ENCODE results near the gene TTC38.

TTC38 gene

DNA sequence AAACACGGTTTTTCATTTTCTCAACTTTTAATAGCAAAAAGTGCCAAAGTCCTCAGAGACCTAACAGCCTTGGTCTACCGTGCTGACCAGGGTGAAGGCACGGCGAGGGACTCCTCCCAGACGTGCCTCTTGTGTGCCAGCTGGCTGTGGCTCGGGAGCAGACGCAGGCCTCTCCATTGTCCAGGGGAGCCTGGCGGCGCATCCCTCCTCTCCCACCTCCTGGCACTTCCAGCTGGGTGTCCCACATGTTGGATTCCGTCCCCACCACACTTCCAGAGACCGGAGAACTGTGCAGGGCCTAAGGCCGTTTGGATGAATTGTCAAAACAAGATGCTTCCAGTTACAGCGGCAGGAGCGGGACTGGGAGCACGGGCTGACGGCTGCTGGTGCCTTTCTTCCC is 29.3 kb upstream of the TTC38 start:
- no peak overlapping the region for H3K4me3 ChIP-seq (ENCODE audit: low read depth, low read length)
- in situ Hi-C loops (cut with HindIII; ENCODE audit: low sequenced_read_pairs), result no loop called here
- no peak for DNase-seq (ENCODE audit: low read depth, low spot score)
- TF ChIP-seq, protein P1, sequence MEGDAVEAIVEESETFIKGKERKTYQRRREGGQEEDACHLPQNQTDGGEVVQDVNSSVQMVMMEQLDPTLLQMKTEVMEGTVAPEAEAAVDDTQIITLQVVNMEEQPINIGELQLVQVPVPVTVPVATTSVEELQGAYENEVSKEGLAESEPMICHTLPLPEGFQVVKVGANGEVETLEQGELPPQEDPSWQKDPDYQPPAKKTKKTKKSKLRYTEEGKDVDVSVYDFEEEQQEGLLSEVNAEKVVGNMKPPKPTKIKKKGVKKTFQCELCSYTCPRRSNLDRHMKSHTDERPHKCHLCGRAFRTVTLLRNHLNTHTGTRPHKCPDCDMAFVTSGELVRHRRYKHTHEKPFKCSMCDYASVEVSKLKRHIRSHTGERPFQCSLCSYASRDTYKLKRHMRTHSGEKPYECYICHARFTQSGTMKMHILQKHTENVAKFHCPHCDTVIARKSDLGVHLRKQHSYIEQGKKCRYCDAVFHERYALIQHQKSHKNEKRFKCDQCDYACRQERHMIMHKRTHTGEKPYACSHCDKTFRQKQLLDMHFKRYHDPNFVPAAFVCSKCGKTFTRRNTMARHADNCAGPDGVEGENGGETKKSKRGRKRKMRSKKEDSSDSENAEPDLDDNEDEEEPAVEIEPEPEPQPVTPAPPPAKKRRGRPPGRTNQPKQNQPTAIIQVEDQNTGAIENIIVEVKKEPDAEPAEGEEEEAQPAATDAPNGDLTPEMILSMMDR (IDR thresholded peaks at IDR 0.05; ENCODE audit: low read depth, low read length), result no peak

DNA sequence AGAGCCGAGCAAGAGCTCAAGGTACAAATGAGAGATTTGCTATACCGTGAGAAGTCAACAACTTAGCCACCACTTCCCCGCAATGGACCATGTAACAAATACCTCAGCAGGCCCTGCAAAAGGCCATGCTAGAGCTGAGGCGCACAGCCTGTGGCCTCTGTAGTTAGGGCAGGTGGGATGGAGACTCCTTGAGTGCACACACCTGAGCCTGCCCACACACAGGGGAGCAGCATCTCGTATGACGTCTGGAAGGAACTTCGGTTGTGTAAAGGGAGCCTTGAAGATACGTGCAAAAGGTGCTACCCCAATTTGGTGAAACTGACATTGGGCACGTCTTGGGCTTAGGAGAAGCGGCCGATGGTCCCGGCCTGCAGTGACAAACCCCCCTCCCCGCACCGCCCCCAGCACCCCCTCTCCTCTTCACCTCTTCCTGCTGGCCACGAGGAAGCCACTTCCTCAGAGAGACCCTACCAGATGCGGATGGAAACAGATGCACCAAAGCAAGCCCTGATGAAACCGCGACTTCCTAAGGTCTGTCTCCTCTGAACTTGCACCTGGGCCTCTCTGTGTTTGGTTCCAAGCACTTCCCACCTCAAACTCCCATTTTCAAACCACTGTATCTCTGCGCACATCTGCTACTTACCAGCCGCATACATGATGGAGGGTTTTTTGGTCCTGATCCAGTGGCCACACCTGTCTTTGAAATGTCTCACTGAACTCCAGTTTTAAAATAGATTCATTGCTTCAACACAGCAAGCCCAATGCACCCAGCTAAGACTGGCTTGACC is 28.4 kb upstream of the TTC38 start:
- H3K4me3 ChIP-seq (ENCODE audit: low read depth, low read length), result no peak overlapping the region
- DNase-seq (ENCODE audit: low read depth, low spot score), result no peak
- in situ Hi-C loops (cut with HindIII; ENCODE audit: low sequenced_read_pairs), result no loop called here
- TF ChIP-seq, protein P1 (IDR thresholded peaks at IDR 0.05; ENCODE audit: low read depth, low read length), result no peak

- TF ChIP-seq, protein P1 (IDR thresholded peaks at IDR 0.05; ENCODE audit: low read depth, low read length), result no peak
- in situ Hi-C loops (cut with HindIII; ENCODE audit: low sequenced_read_pairs), result no loop called here
- no peak for DNase-seq (ENCODE audit: low read depth, low spot score)
- no peak overlapping the region for H3K4me3 ChIP-seq (ENCODE audit: low read depth, low read length)
Observed at GRCh38 chr22:46240073-46240472, 27.7 kb upstream of the TTC38 start.

- TF ChIP-seq, protein P1 (IDR thresholded peaks at IDR 0.05; ENCODE audit: low read depth, low read length), result no peak
- DNase-seq (ENCODE audit: low read depth, low spot score), result no peak
- in situ Hi-C loops (cut with HindIII; ENCODE audit: low sequenced_read_pairs), result no loop called here
- no peak overlapping the region for H3K4me3 ChIP-seq (ENCODE audit: low read depth, low read length)
Observed at GRCh38 chr22:46240506-46240905, 27.3 kb upstream of the TTC38 start.

GRCh38 chr22:46240907-46241306 is 26.9 kb upstream of the TTC38 start:
- in situ Hi-C loops (cut with HindIII; ENCODE audit: low sequenced_read_pairs), result no loop called here
- TF ChIP-seq, protein P1 (IDR thresholded peaks at IDR 0.05; ENCODE audit: low read depth, low read length), result no peak

DNA sequence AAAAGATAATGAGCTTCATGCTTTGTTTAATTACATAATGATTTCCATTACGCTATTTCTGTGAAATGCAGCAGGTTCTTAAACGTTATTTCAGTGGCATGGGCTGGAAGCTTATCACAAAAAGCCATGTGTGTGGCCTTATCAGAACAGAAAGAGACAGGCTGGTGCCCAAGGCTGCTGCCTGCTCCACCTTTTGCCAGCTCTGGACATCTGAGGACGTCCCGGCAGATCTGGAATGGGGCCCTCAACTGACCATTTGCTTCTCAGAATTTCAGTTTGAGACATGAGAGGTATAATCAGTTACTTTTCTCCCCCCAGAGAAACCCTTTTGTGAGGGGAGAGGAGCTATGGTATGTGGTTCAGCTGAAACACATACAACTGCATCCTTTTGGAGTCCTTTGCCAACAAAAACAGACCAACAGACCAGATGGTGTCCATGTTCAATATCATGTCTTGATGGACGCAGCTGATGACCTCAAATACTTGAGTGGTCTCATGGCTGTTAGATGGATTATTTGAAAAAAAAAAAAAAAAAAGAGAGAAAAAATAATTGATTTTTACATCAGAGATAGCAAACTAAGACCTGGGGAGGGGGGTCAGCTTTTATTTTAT is 26.3 kb upstream of the TTC38 start:
- in situ Hi-C loops (cut with HindIII; ENCODE audit: low sequenced_read_pairs), result no loop called here
- no peak for DNase-seq (ENCODE audit: low read depth, low spot score)
- H3K4me3 ChIP-seq (ENCODE audit: low read depth, low read length), result no peak overlapping the region
- TF ChIP-seq, protein P1 (IDR thresholded peaks at IDR 0.05; ENCODE audit: low read depth, low read length), result no peak

More at GRCh38 chr22:46240907-46241306, 26.9 kb upstream of the TTC38 start:
- H3K4me3 ChIP-seq (ENCODE audit: low read depth, low read length), result no peak overlapping the region
- DNase-seq (ENCODE audit: low read depth, low spot score), result no peak
